Ectodermal cell (in vitro differentiated cells): ENCODE results near the gene KLHL21.

Experiments used
- H3K27ac ChIP-seq: 2 replicates; pipeline ENCODE4 v1.7.0; 2013; ENCODE audit warnings: mild to moderate bottlenecking, low read depth, low read length; ENCODE audit not compliant: insufficient read depth, poor library complexity, severe bottlenecking
- H3K27me3 ChIP-seq: 2 replicates; pipeline ENCODE4 v1.7.0; 2013; ENCODE audit warnings: mild to moderate bottlenecking, low read length; ENCODE audit not compliant: insufficient read depth, control insufficient read depth, poor library complexity, severe bottlenecking
- H3K36me3 ChIP-seq: one replicate; pipeline ENCODE4 v1.7.0; 2013; ENCODE audit warnings: low read length; ENCODE audit not compliant: control insufficient read depth, insufficient read depth
- H3K4me1 ChIP-seq: one replicate; pipeline ENCODE4 v1.7.0; 2013; ENCODE audit warnings: low read length; ENCODE audit not compliant: control insufficient read depth, insufficient read depth
- H3K4me3 ChIP-seq: 2 replicates; pipeline ENCODE4 v1.7.0; 2013; ENCODE audit warnings: low read depth, low read length, control low read depth; ENCODE audit not compliant: insufficient read depth
- H3K9me3 ChIP-seq: 2 replicates; pipeline ENCODE4 v1.7.0; 2013; ENCODE audit warnings: mild to moderate bottlenecking, low read length, moderate library complexity; ENCODE audit not compliant: control insufficient read depth
- WGBS, 2 experiments: methylation state at CpG; one replicate each; pipeline ENCODE4 v1.1.7; 2013; ENCODE audit warnings: missing lambda C conversion rate in 2 of 2; 5-methylcytosine and 5-hydroxymethylcytosine counted together

The KLHL21 gene

DNA sequence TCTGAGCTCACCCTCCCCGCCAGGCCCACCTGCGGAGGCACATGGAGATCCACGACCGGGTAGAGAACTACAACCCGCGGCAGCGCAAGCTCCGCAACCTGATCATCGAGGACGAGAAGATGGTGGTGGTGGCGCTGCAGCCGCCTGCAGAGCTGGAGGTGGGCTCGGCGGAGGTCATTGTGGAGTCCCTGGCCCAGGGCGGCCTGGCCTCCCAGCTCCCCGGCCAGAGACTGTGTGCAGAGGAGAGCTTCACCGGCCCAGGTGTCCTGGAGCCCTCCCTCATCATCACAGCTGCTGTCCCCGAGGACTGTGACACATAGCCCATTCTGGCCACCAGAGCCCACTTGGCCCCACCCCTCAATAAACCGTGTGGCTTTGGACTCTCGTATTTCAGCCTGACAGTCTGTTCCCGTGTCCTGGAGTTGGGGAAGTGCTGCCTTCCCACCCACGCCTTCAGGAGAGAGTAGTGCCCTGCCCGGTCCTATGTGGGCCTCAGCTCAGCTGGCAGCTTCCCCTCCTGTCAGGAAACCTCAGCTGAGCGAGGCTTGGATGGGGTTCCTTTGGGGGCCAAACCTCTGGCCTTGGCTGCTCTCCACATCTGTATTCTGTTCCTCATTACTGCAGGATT lies 13.7 kb downstream of the KLHL21 start:
- no peak overlapping the region for H3K4me3 ChIP-seq
- H3K27ac ChIP-seq, result no peak overlapping the region
- H3K27me3 ChIP-seq, result no peaks in the 10 kb centered on the region
- no peaks in the 10 kb centered on the region for H3K4me1 ChIP-seq
- no peaks in the 10 kb centered on the region for H3K9me3 ChIP-seq
- whole genome bisulfite sequencing, 2 experiments, result 93 to 95% methylated on average over 24 of the region's 24 CpGs
- H3K36me3 ChIP-seq, result peaks cover 20% of the 10 kb centered on the region

DNA sequence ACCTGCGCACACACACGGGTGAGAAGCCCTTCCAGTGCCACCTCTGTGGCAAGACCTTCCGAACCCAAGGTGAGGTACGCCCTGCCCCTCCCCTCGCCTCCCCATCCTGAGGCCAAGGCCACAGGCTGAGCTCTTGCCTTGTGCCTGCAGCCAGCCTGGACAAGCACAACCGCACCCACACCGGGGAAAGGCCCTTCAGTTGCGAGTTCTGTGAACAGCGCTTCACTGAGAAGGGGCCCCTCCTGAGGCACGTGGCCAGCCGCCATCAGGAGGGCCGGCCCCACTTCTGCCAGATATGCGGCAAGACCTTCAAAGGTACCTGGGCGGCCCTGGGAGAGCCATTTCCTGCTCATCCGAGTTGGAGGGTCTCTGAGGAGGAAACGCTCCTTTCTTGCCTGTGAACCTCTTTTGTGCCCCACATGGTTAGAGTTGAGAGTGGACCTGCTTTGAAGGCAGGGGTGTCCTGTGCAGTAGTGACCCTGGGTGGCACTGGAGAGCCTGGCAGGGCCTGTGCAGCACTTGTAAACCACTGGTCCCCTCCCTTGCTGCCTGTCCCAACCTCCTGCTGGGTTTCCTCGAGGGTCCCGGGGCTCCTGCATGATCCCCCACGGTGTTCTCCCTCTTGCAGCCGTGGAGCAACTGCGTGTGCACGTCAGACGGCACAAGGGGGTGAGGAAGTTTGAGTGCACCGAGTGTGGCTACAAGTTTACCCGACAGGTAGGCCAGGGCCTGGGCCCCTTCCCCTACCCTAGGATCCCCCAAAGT lies 14.4 kb downstream of the KLHL21 start:
- Histone ChIP-seq H3K36me3 (peaks cover 18% of the 10 kb centered on the region), H3K27me3 (no peaks in the 10 kb centered on the region), H3K27ac (no peak overlapping the region), H3K4me3 (no peak overlapping the region), H3K4me1 (no peaks in the 10 kb centered on the region), H3K9me3 (no peaks in the 10 kb centered on the region)
- WGBS, 2 experiments, result 93 to 95% methylated on average over 25 of the region's 25 CpGs

DNA sequence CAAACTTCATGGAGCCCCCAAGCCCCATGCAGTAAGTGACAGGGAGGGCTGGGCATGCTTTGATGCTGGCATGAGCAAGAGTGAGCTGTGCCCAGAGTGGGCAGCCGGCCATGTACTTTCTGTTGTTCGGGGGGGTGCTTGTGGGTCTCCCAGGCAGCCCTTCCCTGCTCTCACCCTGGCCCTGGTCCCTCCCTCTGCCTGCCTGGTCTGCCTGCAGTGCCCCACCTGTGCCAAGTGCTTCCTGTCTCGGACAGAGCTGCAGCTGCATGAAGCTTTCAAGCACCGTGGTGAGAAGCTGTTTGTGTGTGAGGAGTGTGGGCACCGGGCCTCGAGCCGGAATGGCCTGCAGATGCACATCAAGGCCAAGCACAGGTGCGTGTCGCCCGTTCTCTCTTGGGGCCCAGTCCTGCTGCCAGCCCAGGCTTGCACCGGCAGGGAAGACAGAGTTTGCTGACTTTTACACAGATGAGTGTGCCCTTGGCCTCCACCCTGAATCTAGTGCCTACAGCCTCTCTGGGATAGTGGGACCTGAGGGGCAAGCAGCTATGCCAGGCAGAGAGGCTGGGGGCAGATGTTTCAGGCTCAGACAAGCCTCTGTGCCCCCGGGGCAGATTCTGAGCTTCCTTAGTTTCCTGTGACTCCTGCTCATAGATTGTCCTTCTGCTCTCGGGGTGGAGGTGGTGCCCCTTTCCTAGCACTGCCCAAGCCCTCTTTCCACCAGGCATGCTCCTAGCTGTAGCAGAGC lies 15.2 kb downstream of the KLHL21 start:
- Histone ChIP-seq H3K9me3 (no peaks in the 10 kb centered on the region), H3K4me3 (no peak overlapping the region), H3K4me1 (no peaks in the 10 kb centered on the region), H3K27me3 (no peaks in the 10 kb centered on the region), H3K27ac (no peak overlapping the region), H3K36me3 (peaks cover 18% of the 10 kb centered on the region)
- 94 to 96% methylated on average over 13 of the region's 13 CpGs for WGBS, 2 experiments

DNA sequence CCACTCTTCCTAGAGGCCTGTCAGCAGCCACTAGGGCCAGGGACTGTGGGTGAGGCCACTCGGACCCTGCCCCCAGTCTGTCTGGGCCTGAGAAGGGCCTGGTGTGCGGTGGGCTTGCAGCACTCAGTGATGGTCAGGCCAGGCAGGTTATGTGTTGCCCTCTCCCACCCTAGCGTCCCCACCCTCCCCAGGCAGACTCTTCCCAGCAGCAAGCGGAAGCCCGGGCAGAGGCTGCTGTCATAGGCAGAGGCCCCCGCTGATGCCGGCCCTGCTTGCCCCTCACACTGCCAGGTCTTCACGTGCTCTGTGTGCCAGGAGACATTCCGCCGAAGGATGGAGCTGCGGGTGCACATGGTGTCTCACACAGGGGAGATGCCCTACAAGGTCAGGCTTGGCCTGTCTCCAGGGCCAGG lies 16.3 kb downstream of the KLHL21 start:
- H3K9me3 ChIP-seq, result no peaks in the 10 kb centered on the region
- H3K36me3 ChIP-seq, result peaks cover 18% of the 10 kb centered on the region
- H3K4me1 ChIP-seq, result no peaks in the 10 kb centered on the region
- no peak overlapping the region for H3K4me3 ChIP-seq
- WGBS, 2 experiments, result 94 to 95% methylated on average over 11 of the region's 11 CpGs
- no peak overlapping the region for H3K27ac ChIP-seq
- H3K27me3 ChIP-seq, result no peaks in the 10 kb centered on the region

DNA sequence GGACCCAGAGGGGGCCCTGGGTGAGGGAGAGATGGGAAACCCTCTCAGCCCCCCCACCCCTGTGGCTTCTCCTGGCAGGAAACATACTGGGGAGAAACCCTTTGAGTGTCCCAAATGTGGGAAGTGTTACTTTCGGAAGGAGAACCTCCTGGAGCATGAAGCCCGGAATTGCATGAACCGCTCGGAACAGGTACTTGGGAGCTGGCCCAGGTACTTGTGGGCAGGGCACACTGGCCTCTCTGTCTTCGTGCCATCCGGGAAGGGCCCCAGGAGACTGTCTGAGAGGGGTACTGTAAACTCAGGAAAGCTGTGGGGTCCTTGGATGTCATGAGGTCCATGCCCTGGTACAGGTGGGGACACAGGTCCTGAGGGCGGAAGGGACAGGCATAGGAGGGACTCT lies 16.8 kb downstream of the KLHL21 start:
- Histone ChIP-seq H3K27me3 (no peaks in the 10 kb centered on the region), H3K36me3 (peaks cover 18% of the 10 kb centered on the region), H3K27ac (no peak overlapping the region), H3K4me3 (no peak overlapping the region), H3K9me3 (no peaks in the 10 kb centered on the region), H3K4me1 (peaks cover 2% of the 10 kb centered on the region)
- 92% methylated on average over 7 of the region's 7 CpGs for WGBS, 2 experiments

DNA sequence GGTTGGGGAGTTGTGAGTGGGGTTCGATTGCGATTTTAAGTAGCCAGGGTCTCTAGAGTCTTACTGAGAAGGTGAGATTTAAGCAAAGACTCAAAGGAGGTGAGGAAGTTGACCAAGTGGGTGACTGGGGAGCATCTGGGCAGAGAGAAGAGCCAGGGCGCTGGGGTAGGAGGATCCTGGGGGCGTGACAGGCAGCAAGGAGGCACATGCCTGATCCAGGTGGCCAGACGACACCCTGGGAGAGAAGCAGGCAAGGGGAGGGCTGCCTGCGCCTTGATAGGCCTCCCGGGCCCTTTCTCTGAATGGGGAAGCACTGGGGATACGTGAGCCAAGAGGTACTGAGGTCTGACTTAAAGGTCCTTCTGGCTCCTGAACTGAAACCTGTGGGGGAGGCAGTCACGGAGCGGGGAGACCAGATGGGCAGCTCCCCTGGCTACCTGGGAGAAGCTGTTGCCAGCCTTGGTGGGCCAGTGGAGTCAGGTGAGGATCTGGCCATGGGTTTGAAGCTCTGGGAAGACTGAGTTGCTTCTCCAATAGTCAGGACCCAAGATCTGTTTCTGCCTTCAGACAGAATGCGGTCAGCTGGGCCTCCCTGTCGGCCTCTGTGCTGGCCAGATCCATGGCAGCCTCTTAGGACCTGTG lies 17.5 kb downstream of the KLHL21 start:
- WGBS, 2 experiments, result 88 to 89% methylated on average over 12 of the region's 12 CpGs
- Histone ChIP-seq H3K27me3 (no peaks in the 10 kb centered on the region), H3K36me3 (peaks cover 16% of the 10 kb centered on the region)

DNA sequence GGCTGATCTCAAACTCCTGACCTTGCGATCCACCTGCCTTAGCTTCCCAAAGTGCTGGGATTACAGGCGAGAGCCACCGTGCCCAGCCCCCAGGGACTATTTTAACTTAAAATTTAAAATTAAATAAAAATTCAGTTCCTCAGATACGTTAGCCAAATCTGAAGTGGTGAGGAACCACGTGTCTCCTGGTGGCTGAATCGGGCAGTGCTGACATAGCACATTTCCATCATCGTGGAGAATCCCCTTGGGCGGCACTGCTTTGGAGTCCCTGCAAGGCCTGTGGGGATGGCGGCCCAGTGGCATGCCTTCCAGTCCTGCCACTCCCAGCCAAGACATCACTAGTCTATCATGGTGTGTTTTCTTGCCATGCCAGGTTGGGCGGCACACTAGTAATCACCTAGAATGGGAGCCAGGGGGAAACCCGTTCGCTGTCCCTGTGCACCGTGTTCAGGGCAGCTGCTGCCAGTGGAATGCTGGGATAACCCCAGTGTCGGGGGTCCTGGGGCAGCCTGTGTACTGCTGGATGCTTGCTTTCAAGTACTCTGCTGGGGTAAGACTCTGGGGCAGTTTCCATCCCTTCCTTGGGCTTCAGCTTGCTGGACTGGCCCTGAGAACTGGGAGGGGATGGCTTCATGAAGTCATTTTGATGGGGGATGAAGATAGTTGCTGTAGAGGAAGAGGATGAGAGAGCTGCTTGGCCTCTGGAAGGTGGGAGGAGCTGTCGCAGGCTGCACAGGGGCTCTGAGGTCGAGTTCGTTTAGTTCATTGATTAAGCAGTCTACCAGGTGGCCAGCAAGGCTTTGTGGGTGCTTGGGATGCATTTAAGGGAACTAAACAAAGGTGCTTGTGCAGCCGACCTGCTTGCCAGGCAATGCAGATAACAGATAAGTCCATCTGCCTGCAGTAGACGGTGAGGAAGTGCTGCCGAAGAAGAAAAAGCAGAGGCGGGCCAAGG lies 18.3 kb downstream of the KLHL21 start:
- Histone ChIP-seq H3K36me3 (peaks cover 14% of the 10 kb centered on the region), H3K4me1 (peaks cover 11% of the 10 kb centered on the region), H3K4me3 (no peak overlapping the region), H3K27ac (no peak overlapping the region), H3K9me3 (no peaks in the 10 kb centered on the region), H3K27me3 (no peaks in the 10 kb centered on the region)
- 86 to 91% methylated on average over 21 of the region's 21 CpGs for WGBS, 2 experiments

More for the DNA sequence above, 17.5 kb downstream of the KLHL21 start:
- Histone ChIP-seq H3K4me1 (peaks cover 9% of the 10 kb centered on the region), H3K4me3 (no peak overlapping the region), H3K27ac (no peak overlapping the region), H3K9me3 (no peaks in the 10 kb centered on the region)

DNA sequence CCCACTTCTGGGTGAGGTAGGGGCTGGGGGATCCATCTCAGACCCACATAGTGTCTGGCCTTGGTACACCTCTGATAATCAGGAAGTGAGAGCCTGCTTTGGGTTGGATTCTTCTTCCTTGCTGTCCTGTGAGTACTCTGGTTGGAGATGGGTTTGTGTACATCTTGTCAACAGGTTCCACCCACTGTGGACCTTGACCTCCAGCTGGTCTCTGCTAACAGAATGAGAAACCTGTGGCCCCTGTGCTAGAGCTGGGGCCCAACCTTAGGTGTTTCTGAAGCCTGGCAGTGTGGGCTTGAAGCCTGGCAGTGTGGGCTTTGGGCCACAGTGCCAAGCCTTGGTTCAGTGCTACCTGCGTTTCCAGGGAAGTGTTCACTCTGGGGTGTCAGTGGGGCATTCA lies 20.3 kb downstream of the KLHL21 start:
- 92 to 97% methylated on average over 1 of the region's 1 CpG for WGBS, 2 experiments
- H3K27me3 ChIP-seq, result no peaks in the 10 kb centered on the region
- no peak overlapping the region for H3K27ac ChIP-seq
- H3K4me3 ChIP-seq, result no peak overlapping the region
- peaks cover 3% of the 10 kb centered on the region for H3K36me3 ChIP-seq
- peaks cover 17% of the 10 kb centered on the region for H3K4me1 ChIP-seq
- H3K9me3 ChIP-seq, result no peaks in the 10 kb centered on the region

DNA sequence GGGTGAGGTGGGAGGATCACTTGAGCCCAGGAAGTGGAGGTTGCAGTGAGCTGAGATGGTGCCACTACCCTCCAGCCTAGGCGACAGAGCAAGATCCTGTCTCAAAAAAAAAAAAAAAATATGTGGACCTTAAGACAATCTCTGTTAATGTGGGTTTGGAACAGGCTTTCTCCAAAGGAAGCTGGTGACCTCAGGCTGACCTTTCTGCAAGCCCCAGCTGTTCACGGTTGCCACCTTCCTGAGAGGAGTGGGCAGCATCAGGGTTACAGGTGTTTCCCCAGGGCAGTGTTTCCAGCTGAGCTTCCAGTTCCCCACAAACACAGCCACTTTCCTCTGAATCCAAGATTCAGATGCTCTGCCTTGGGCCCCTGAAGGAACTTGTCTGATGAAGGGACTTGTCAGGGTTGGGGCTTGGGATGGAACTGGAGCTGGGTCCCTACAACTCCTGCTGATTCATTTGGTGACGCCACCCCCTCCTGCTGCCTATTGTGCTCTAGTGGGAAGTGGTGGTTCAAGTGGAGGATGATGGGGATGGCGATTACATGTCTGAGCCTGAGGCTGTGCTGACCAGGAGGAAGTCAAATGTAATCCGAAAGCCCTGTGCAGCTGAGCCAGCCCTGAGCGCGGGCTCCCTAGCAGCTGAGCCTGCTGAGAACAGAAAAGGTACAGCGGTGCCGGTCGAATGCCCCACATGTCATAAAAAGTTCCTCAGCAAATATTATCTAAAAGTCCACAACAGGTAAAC lies 20.9 kb downstream of the KLHL21 start:
- Histone ChIP-seq H3K27ac (no peak overlapping the region), H3K4me3 (no peak overlapping the region), H3K36me3 (no peaks in the 10 kb centered on the region), H3K4me1 (peaks cover 17% of the 10 kb centered on the region), H3K27me3 (no peaks in the 10 kb centered on the region), H3K9me3 (no peaks in the 10 kb centered on the region)
- 94% methylated on average over 10 of the region's 10 CpGs for WGBS, 2 experiments
